Measurements from ENCODE around the gene ABCG1. TPM values are rescaled to one million over a fixed set of nuclear protein-coding genes. Genes with fewer than 3 reads are reported as not detected.
A peak's percentile ranks its signal among the peaks of the same experiment; 100 is the strongest.

The ABCG1 gene
- total RNA-seq, 2 experiments from 2014 or later, result 9.8 to 11.1 TPM

- Mint-ChIP-seq H3K4me1 (peaks cover 83% of the 10 kb centered on the region), H3K27ac (peak overlapping the region; percentile 16), H3K36me3 (peaks cover 28% of the 10 kb centered on the region), H3K27me3 (no peaks in the 10 kb centered on the region), H3K9me3 (peaks cover 6% of the 10 kb centered on the region), H3K4me3 (no peak overlapping the region)
- no peak for DNase-seq
Measured at GRCh38 chr21:42230178-42230577, 11.2 kb downstream of the ABCG1 start.

GRCh38 chr21:42230636-42231035 is 11.7 kb downstream of the ABCG1 start:
- DNase-seq, result no peak
- Mint-ChIP-seq H3K36me3 (peaks cover 26% of the 10 kb centered on the region), H3K27ac (no peak overlapping the region), H3K27me3 (no peaks in the 10 kb centered on the region), H3K4me3 (no peak overlapping the region), H3K4me1 (peaks cover 85% of the 10 kb centered on the region), H3K9me3 (peaks cover 6% of the 10 kb centered on the region)

GRCh38 chr21:42231756-42232155 is 12.8 kb downstream of the ABCG1 start:
- Mint-ChIP-seq H3K4me3 (no peak overlapping the region), H3K9me3 (peaks cover 6% of the 10 kb centered on the region), H3K4me1 (peaks cover 86% of the 10 kb centered on the region), H3K27me3 (no peaks in the 10 kb centered on the region), H3K27ac (peak overlapping the region; percentile 79), H3K36me3 (peaks cover 17% of the 10 kb centered on the region)
- no peak for DNase-seq

- DNase-seq, result no peak
- Mint-ChIP-seq H3K27me3 (no peaks in the 10 kb centered on the region), H3K4me1 (peaks cover 87% of the 10 kb centered on the region), H3K4me3 (peak overlapping the region; percentile 36), H3K27ac (peak overlapping the region; percentile 97), H3K9me3 (peaks cover 5% of the 10 kb centered on the region), H3K36me3 (peaks cover 13% of the 10 kb centered on the region)
Measured at GRCh38 chr21:42232176-42232825, 13.4 kb downstream of the ABCG1 start.

- Mint-ChIP-seq H3K27me3 (no peaks in the 10 kb centered on the region), H3K27ac (peak overlapping the region; percentile 97)
- DNase-seq, result peak; percentile 85
Measured at GRCh38 chr21:42233067-42233961, 14.4 kb downstream of the ABCG1 start.

GRCh38 chr21:42234041-42234440 is 15.1 kb downstream of the ABCG1 start:
- Mint-ChIP-seq H3K4me3 (peak overlapping the region; percentile 73), H3K27me3 (no peaks in the 10 kb centered on the region), H3K27ac (peak overlapping the region; percentile 97), H3K9me3 (no peaks in the 10 kb centered on the region), H3K36me3 (peaks cover 7% of the 10 kb centered on the region), H3K4me1 (peaks cover 87% of the 10 kb centered on the region)
- no peak for DNase-seq

More at GRCh38 chr21:42233067-42233961, 14.4 kb downstream of the ABCG1 start:
- no peaks in the 10 kb centered on the region for H3K9me3 Mint-ChIP-seq
- H3K4me1 Mint-ChIP-seq, result peaks cover 87% of the 10 kb centered on the region
- peaks cover 7% of the 10 kb centered on the region for H3K36me3 Mint-ChIP-seq
- H3K4me3 Mint-ChIP-seq, result peak overlapping the region; percentile 73

GRCh38 chr21:42234464-42235241 is 15.7 kb downstream of the ABCG1 start:
- Mint-ChIP-seq H3K27ac (peak overlapping the region; percentile 97), H3K27me3 (no peaks in the 10 kb centered on the region), H3K36me3 (peaks cover 7% of the 10 kb centered on the region), H3K4me1 (peaks cover 86% of the 10 kb centered on the region), H3K4me3 (peak overlapping the region; percentile 73), H3K9me3 (no peaks in the 10 kb centered on the region)
- DNase-seq, result peak; percentile 91

- Mint-ChIP-seq H3K27me3 (no peaks in the 10 kb centered on the region), H3K4me3 (peak overlapping the region; percentile 62), H3K36me3 (peaks cover 7% of the 10 kb centered on the region), H3K4me1 (peaks cover 79% of the 10 kb centered on the region), H3K27ac (peak overlapping the region; percentile 87), H3K9me3 (no peaks in the 10 kb centered on the region)
- no peak for DNase-seq
Measured at GRCh38 chr21:42235593-42235992, 16.7 kb downstream of the ABCG1 start.

- Mint-ChIP-seq H3K4me1 (peaks cover 76% of the 10 kb centered on the region), H3K9me3 (no peaks in the 10 kb centered on the region), H3K27me3 (no peaks in the 10 kb centered on the region), H3K4me3 (peak overlapping the region; percentile 62), H3K36me3 (peaks cover 7% of the 10 kb centered on the region), H3K27ac (peak overlapping the region; percentile 87)
- no peak for DNase-seq
Measured at GRCh38 chr21:42236014-42236413, 17.1 kb downstream of the ABCG1 start.

- H3K4me3 Mint-ChIP-seq, result no peak overlapping the region
- peaks cover 69% of the 10 kb centered on the region for H3K4me1 Mint-ChIP-seq
- no peaks in the 10 kb centered on the region for H3K9me3 Mint-ChIP-seq
- peaks cover 7% of the 10 kb centered on the region for H3K36me3 Mint-ChIP-seq
- no peaks in the 10 kb centered on the region for H3K27me3 Mint-ChIP-seq
- peak overlapping the region; percentile 87 for H3K27ac Mint-ChIP-seq
- DNase-seq, result no peak
Measured at GRCh38 chr21:42236693-42237092, 17.8 kb downstream of the ABCG1 start.

GRCh38 chr21:42237161-42237560 is 18.2 kb downstream of the ABCG1 start:
- Mint-ChIP-seq H3K4me3 (peak overlapping the region; percentile 52), H3K27me3 (no peaks in the 10 kb centered on the region), H3K4me1 (peaks cover 68% of the 10 kb centered on the region)

GRCh38 chr21:42237577-42237976 is 18.6 kb downstream of the ABCG1 start:
- peak overlapping the region; percentile 52 for H3K4me3 Mint-ChIP-seq
- no peaks in the 10 kb centered on the region for H3K9me3 Mint-ChIP-seq
- peaks cover 2% of the 10 kb centered on the region for H3K36me3 Mint-ChIP-seq
- DNase-seq, result peak; percentile 53
- H3K27me3 Mint-ChIP-seq, result no peaks in the 10 kb centered on the region
- H3K4me1 Mint-ChIP-seq, result peaks cover 68% of the 10 kb centered on the region
- peak overlapping the region; percentile 87 for H3K27ac Mint-ChIP-seq

More at GRCh38 chr21:42237161-42237560, 18.2 kb downstream of the ABCG1 start:
- H3K36me3 Mint-ChIP-seq, result peaks cover 6% of the 10 kb centered on the region
- peak overlapping the region; percentile 87 for H3K27ac Mint-ChIP-seq
- no peak for DNase-seq
- H3K9me3 Mint-ChIP-seq, result no peaks in the 10 kb centered on the region

GRCh38 chr21:42238185-42238934 is 19.4 kb downstream of the ABCG1 start:
- no peaks in the 10 kb centered on the region for H3K9me3 Mint-ChIP-seq
- H3K27me3 Mint-ChIP-seq, result no peaks in the 10 kb centered on the region
- H3K36me3 Mint-ChIP-seq, result no peaks in the 10 kb centered on the region
- H3K4me1 Mint-ChIP-seq, result peaks cover 63% of the 10 kb centered on the region
- no peak for DNase-seq
- H3K4me3 Mint-ChIP-seq, result peak overlapping the region; percentile 52
- H3K27ac Mint-ChIP-seq, result peak overlapping the region; percentile 87

- peaks cover 53% of the 10 kb centered on the region for H3K4me1 Mint-ChIP-seq
- DNase-seq, result no peak
Measured at GRCh38 chr21:42239556-42239955, 20.6 kb downstream of the ABCG1 start.

More at GRCh38 chr21:42239556-42239955, 20.6 kb downstream of the ABCG1 start:
- no peak overlapping the region for H3K27ac Mint-ChIP-seq
- no peaks in the 10 kb centered on the region for H3K27me3 Mint-ChIP-seq
- H3K36me3 Mint-ChIP-seq, result no peaks in the 10 kb centered on the region
- no peaks in the 10 kb centered on the region for H3K9me3 Mint-ChIP-seq
- H3K4me3 Mint-ChIP-seq, result no peak overlapping the region
